Fibroblast of the aortic adventitia (primary cell): Measurements from ENCODE around the gene TEX52. TPM values are rescaled to one million over a fixed set of nuclear protein-coding genes. Genes with fewer than 3 reads are reported as not detected.
A peak's percentile ranks its signal among the peaks of the same experiment; 100 is the strongest.

ENCODE experiments used
- DNase-seq: peaks from one replicate; pipeline ENCODE4 v3.0.0-alpha.2; 2010; ENCODE audit warnings: low read depth
- H3K4me3 ChIP-seq: 2 replicates; pipeline ENCODE4 v1.5.1; 2011; ENCODE audit warnings: low read depth, mild to moderate bottlenecking, control low read depth, low read length, moderate library complexity
- total RNA-seq: library from RNA; depleted of rRNA; stranded (reverse); fragments of >200 nt; gene quantifications from 2 replicates; pipeline ENCODE4 v1.2.3, GENCODE V29; 2012; ENCODE audit warnings: low replicate concordance
- TF ChIP-seq, protein P1 (sequence below): IDR thresholded peaks from 2 replicates; pipeline ENCODE4 v1.5.1; 2011; ENCODE audit warnings: mild to moderate bottlenecking, low read length, control low read depth, inconsistent platforms; ENCODE audit not compliant: insufficient read depth

Gene TEX52
- total RNA-seq, 1 donor = not detected

- no peak overlapping the region for H3K4me3 ChIP-seq
- no peak for DNase-seq
- TF ChIP-seq, protein P1, sequence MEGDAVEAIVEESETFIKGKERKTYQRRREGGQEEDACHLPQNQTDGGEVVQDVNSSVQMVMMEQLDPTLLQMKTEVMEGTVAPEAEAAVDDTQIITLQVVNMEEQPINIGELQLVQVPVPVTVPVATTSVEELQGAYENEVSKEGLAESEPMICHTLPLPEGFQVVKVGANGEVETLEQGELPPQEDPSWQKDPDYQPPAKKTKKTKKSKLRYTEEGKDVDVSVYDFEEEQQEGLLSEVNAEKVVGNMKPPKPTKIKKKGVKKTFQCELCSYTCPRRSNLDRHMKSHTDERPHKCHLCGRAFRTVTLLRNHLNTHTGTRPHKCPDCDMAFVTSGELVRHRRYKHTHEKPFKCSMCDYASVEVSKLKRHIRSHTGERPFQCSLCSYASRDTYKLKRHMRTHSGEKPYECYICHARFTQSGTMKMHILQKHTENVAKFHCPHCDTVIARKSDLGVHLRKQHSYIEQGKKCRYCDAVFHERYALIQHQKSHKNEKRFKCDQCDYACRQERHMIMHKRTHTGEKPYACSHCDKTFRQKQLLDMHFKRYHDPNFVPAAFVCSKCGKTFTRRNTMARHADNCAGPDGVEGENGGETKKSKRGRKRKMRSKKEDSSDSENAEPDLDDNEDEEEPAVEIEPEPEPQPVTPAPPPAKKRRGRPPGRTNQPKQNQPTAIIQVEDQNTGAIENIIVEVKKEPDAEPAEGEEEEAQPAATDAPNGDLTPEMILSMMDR = no peak
Measured at GRCh38 chr12:2856051-2856450, 788 bp downstream of the TEX52 start.

GRCh38 chr12:2855546-2855945, 1.3 kb downstream of the TEX52 start:
- H3K4me3 ChIP-seq = no peak overlapping the region
- TF ChIP-seq, protein P1 = no peak
- no peak for DNase-seq

- H3K4me3 ChIP-seq = no peak overlapping the region
- TF ChIP-seq, protein P1 = no peak
- DNase-seq = no peak
Measured at GRCh38 chr12:2854669-2855453, 2.0 kb downstream of the TEX52 start.

DNA sequence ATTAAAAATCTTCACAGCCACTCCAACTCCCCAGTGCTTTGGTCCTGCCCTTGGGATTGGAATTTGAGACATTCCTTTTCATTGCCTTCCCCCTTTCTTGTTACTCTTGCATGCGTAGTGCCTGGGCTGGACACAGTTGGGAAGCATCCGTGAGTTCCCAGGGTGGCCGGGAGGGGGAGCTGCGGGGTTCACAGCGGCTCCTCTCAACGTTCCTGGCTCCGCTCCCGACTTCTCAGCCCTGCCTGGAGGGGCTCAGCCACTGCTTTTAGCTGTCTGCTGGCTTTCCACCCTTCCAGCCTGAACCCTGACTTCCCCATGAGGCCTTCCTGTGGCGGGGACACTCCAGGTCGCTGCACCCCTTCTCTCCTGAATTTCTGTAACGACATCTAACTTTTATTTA, 3.2 kb downstream of the TEX52 start:
- H3K4me3 ChIP-seq = no peak overlapping the region
- peak; percentile 74 for DNase-seq
- TF ChIP-seq, protein P1 = peak; percentile 97

GRCh38 chr12:2851931-2852330, 4.9 kb downstream of the TEX52 start:
- no peak overlapping the region for H3K4me3 ChIP-seq
- TF ChIP-seq, protein P1 = no peak
- no peak for DNase-seq

- no peak overlapping the region for H3K4me3 ChIP-seq
- TF ChIP-seq, protein P1 = no peak
- peak; percentile 38 for DNase-seq
Measured at GRCh38 chr12:2845280-2845679, 11.6 kb downstream of the TEX52 start.
